Duodenal mucosa (tissue), 2 donors: ENCODE results near the gene TSPY10.
"Not testable (repeated sequence)": the region's sequence is repeated elsewhere in the genome, so short reads cannot be mapped to it uniquely, and the experiment has no call there.

Experiments used
- H3K27ac ChIP-seq: one replicate; pipeline ENCODE4 v1.7.0; 2013; ENCODE audit warnings: low read depth, low read length
- H3K27me3 ChIP-seq, 2 donors: one replicate each; pipeline ENCODE4 v1.7.0; 2013; ENCODE audit warnings: low read length in 2 of 2, control low read depth in 1 of 2; ENCODE audit not compliant: insufficient read depth in 2 of 2, control insufficient read depth in 1 of 2
- H3K36me3 ChIP-seq, 2 donors: one replicate each; pipeline ENCODE4 v1.7.0; 2013; ENCODE audit warnings: low read length in 2 of 2, control low read depth in 1 of 2; ENCODE audit not compliant: insufficient read depth in 2 of 2, control insufficient read depth in 1 of 2
- H3K4me1 ChIP-seq, 2 donors: one replicate each; pipeline ENCODE4 v1.7.0; 2013; ENCODE audit warnings: low read length in 2 of 2, control low read depth in 1 of 2; ENCODE audit not compliant: insufficient read depth in 2 of 2, control insufficient read depth in 1 of 2
- H3K4me3 ChIP-seq, 2 donors: one replicate each; pipeline ENCODE4 v1.7.0; 2013; ENCODE audit warnings: low read length in 2 of 2, low read depth in 1 of 2
- H3K9ac ChIP-seq, 2 donors: one replicate each; pipeline ENCODE4 v1.7.0; 2013; ENCODE audit warnings: low read length in 2 of 2, low read depth in 1 of 2
- H3K9me3 ChIP-seq, 2 donors: one replicate each; pipeline ENCODE4 v1.7.0; 2013; ENCODE audit warnings: low read length in 2 of 2, control low read depth in 1 of 2; ENCODE audit not compliant: control insufficient read depth in 1 of 2

The TSPY10 gene

GRCh38 chrY:9527580-9527979 lies at the start of gene TSPY10:
TSS of gene TSPY10 (plus strand) at chrY:9527880. CDS start at chrY:9527926, 46 bp downstream.
- H3K4me3 ChIP-seq, H3K27ac ChIP-seq, H3K27me3 ChIP-seq, H3K9me3 ChIP-seq, H3K4me1 ChIP-seq, H3K36me3 ChIP-seq, H3K9ac ChIP-seq: not testable (repeated sequence)

- H3K27ac ChIP-seq, H3K4me1 ChIP-seq, H3K4me3 ChIP-seq, H3K36me3 ChIP-seq, H3K27me3 ChIP-seq, H3K9ac ChIP-seq, H3K9me3 ChIP-seq: not testable (repeated sequence)
These were observed 40.7 kb upstream of the TSPY10 start, which contains the start of gene TSPY9 for GRCh38 chrY:9486967-9487366. TSS of gene TSPY9 (plus strand) at chrY:9487267. CDS start at chrY:9487313, 46 bp downstream.

- not testable (repeated sequence) for H3K4me3 ChIP-seq, H3K36me3 ChIP-seq, H3K4me1 ChIP-seq, H3K27me3 ChIP-seq, H3K9ac ChIP-seq, H3K9me3 ChIP-seq, H3K27ac ChIP-seq
These were observed 23.3 kb upstream of the TSPY10 start for GRCh38 chrY:9504396-9504795.

GRCh38 chrY:9516287-9516686 lies 11.4 kb upstream of the TSPY10 start:
- H3K27ac ChIP-seq, H3K4me3 ChIP-seq, H3K4me1 ChIP-seq, H3K27me3 ChIP-seq, H3K36me3 ChIP-seq, H3K9me3 ChIP-seq, H3K9ac ChIP-seq: not testable (repeated sequence)
